Measurements from ENCODE around the gene PFDN1. TPM values are rescaled to one million over a fixed set of nuclear protein-coding genes. Genes with fewer than 3 reads are reported as not detected.

PFDN1 gene
- total and polyA plus RNA-seq, 12 donors, result 49.1 to 194 (median 86.8) TPM

GRCh38 chr5:140298183-140298601 is 4.7 kb downstream of the PFDN1 start:
- Histone ChIP-seq H3K27me3 (no peaks in the 10 kb centered on the region), H3K9me3 (replicated peaks in 1 of 3) (no peaks in the 10 kb centered on the region), H3K27ac (no peak overlapping the region), H3K4me1 (replicated peaks in 1 of 2) (peaks cover 11 to 50% of the 10 kb centered on the region in 2 donors), H3K4me3 (no peak overlapping the region), H3K36me3 (replicated peaks in 1 of 2) (peaks cover 0 to 13% of the 10 kb centered on the region in 2 donors)
- intact Hi-C loops (cut with DNase I), result no loop called here
- TF ChIP-seq CTCF (IDR thresholded peaks at IDR 0.05) (no peak), POLR2A (IDR thresholded peaks at IDR 0.05) (no peak)
- 57 to 67% (median 64%) methylated on average over 1 of the region's 1 CpG for WGBS, 4 donors
- no peak for DNase-seq

GRCh38 chr5:140297283-140297682 is 5.6 kb downstream of the PFDN1 start:
- WGBS, 4 donors, result 66 to 78% (median 73%) methylated on average over 5 of the region's 5 CpGs
- intact Hi-C loops (cut with DNase I), result no loop called here
- DNase-seq, result no peak
- Histone ChIP-seq H3K4me1 (replicated peaks in 1 of 2) (peaks cover 9 to 56% of the 10 kb centered on the region in 2 donors), H3K27ac (no peak overlapping the region), H3K4me3 (no peak overlapping the region), H3K36me3 (replicated peaks in 1 of 2) (peaks cover 0 to 13% of the 10 kb centered on the region in 2 donors), H3K27me3 (no peaks in the 10 kb centered on the region), H3K9me3 (replicated peaks in 1 of 3) (no peaks in the 10 kb centered on the region)
- TF ChIP-seq CTCF (IDR thresholded peaks at IDR 0.05) (no peak), POLR2A (IDR thresholded peaks at IDR 0.05) (no peak)

GRCh38 chr5:140296289-140296688 is 6.6 kb downstream of the PFDN1 start:
- Histone ChIP-seq H3K27me3 (no peaks in the 10 kb centered on the region), H3K4me3 (no peak overlapping the region), H3K27ac (no peak overlapping the region), H3K9me3 (replicated peaks in 1 of 3) (no peaks in the 10 kb centered on the region), H3K4me1 (replicated peaks in 1 of 2) (peaks cover 0 to 48% of the 10 kb centered on the region in 2 donors), H3K36me3 (replicated peaks in 1 of 2) (peaks cover 0 to 13% of the 10 kb centered on the region in 2 donors)
- TF ChIP-seq POLR2A (IDR thresholded peaks at IDR 0.05) (no peak), CTCF (IDR thresholded peaks at IDR 0.05) (no peak)
- intact Hi-C loops (cut with DNase I), result no loop called here
- DNase-seq, result no peak
- 86 to 94% (median 88%) methylated on average over 3 of the region's 3 CpGs for WGBS, 4 donors

GRCh38 chr5:140295414-140295813 is 7.5 kb downstream of the PFDN1 start:
- no peak for TF ChIP-seq POLR2A (IDR thresholded peaks at IDR 0.05)
- TF ChIP-seq CTCF (IDR thresholded peaks at IDR 0.05), result no peak
- Histone ChIP-seq H3K27ac (no peak overlapping the region), H3K4me1 (replicated peaks in 1 of 2) (peaks cover 0 to 44% of the 10 kb centered on the region in 2 donors), H3K4me3 (no peak overlapping the region), H3K36me3 (replicated peaks in 1 of 2) (peaks cover 0 to 11% of the 10 kb centered on the region in 2 donors), H3K9me3 (replicated peaks in 1 of 3) (no peaks in the 10 kb centered on the region), H3K27me3 (no peaks in the 10 kb centered on the region)
- peak; percentile 38 to 79 (median 59) for DNase-seq
- intact Hi-C loops (cut with DNase I), result no loop called here
- WGBS, 4 donors, result 3 to 21% (median 18%) methylated on average over 1 of the region's 1 CpG

All from adrenal gland (tissue), 12 donors.